Kidney (tissue), 14 donors: ENCODE data around the gene TRDMT1. TPM values are rescaled to one million over a fixed set of nuclear protein-coding genes. Genes with fewer than 3 reads are reported as not detected.

ENCODE experiments used
- DNase-seq, 5 donors: peaks; one replicate each; pipeline ENCODE4 v3.0.0-alpha.2; 2013 to 2020
- FAIRE-seq: peaks from 2 replicates; lab custom pipeline; 2012; peaks lifted over from hg19 to GRCh38; lab: Jason Lieb, UNC
- H3K27ac ChIP-seq, 2 donors: one replicate each; pipeline ENCODE4 v1.7.0; 2013; ENCODE audit warnings: low read depth in 2 of 2, low read length in 2 of 2, inconsistent platforms in 1 of 2
- H3K27me3 ChIP-seq: one replicate; pipeline ENCODE4 v1.7.1; 2013; ENCODE audit warnings: low read length, inconsistent platforms; ENCODE audit not compliant: control insufficient read depth, insufficient read depth
- H3K36me3 ChIP-seq, 3 donors: one replicate each; pipeline versions ENCODE4 v1.7.0 to v1.7.1; 2013; ENCODE audit warnings: low read length in 3 of 3, control low read depth in 1 of 3, inconsistent platforms in 1 of 3; ENCODE audit not compliant: insufficient read depth in 3 of 3, control insufficient read depth in 2 of 3
- H3K4me1 ChIP-seq, 3 donors: one replicate each; pipeline versions ENCODE4 v1.7.0 to v1.7.1; 2013; ENCODE audit warnings: low read length in 3 of 3, inconsistent platforms in 1 of 3, low read depth in 1 of 3; ENCODE audit not compliant: control insufficient read depth in 2 of 3, insufficient read depth in 2 of 3
- H3K4me3 ChIP-seq, 3 donors: one replicate each; pipeline versions ENCODE4 v1.7.0 to v1.8.1; 2013; ENCODE audit warnings: low read length in 3 of 3, control low read depth in 1 of 3, inconsistent platforms in 1 of 3
- H3K9ac ChIP-seq, 3 donors: one replicate each; pipeline versions ENCODE4 v1.7.0 to v1.7.1; 2013; ENCODE audit warnings: low read length in 3 of 3, control low read depth in 1 of 3, inconsistent platforms in 1 of 3
- H3K9me3 ChIP-seq, 3 donors: one replicate each; pipeline versions ENCODE4 v1.7.0 to v1.7.1; 2013; ENCODE audit warnings: low read length in 3 of 3, control low read depth in 1 of 3, inconsistent platforms in 1 of 3; ENCODE audit not compliant: control insufficient read depth in 2 of 3, insufficient read depth in 1 of 3
- CTCF ChIP-seq: IDR thresholded peaks from 3 replicates; pipeline ENCODE4 v1.5.1; 2012; ENCODE audit warnings: mild to moderate bottlenecking, moderate library complexity, borderline replicate concordance; ENCODE audit not compliant: insufficient read depth; ENCODE audit errors: extremely low read depth
- intact Hi-C: fragments of 100-400 bp; cut with DNase I; formaldehyde crosslinking; loops from one replicate; pipeline ENCODE4 v1.11.1; 2022
- polyA plus RNA-seq: library from polyadenylated mRNA; stranded (reverse); fragments of 350-450 nt; fragmentation: Illumina TruSeq; extraction: RNeasy Lipid Tissue Mini Kit (QIAGEN cat#74804); gene quantifications from one replicate; pipeline ENCODE4 v1.2.3, GENCODE V29; 2014; ENCODE audit warnings: low read depth, low replicate concordance; ENCODE audit not compliant: insufficient read depth
- total RNA-seq: library from RNA; stranded (reverse); fragmentation: NEBNext Ultra II Directional; extraction: Animal tissue kit (Norgen Biotek cat#: 25700); gene quantifications from one replicate; pipeline ENCODE4 v1.2.1, GENCODE V29; 2021
- donor health status: control.
- donor health status: control.
- donor health status: control.
- donor health status: control.
- donor health status: control.
- donor health status: DM: yes; HTN: yes; CAD: no.
- donor health status: Normal renal cell carcinoma (clear cell type).

Gene TRDMT1
- total and polyA plus RNA-seq, 2 donors from 2014 or later = 2.0 to 11.0 TPM

GRCh38 chr10:17216217-17216900 lies 14.9 kb upstream of the TRDMT1 start:
- DNase-seq = peak in 2 of 5 donors; percentile 37 to 58
- H3K9ac ChIP-seq = no peak overlapping the region
- H3K27me3 ChIP-seq = no peaks in the 10 kb centered on the region

GRCh38 chr10:17215782-17216122 lies 14.3 kb upstream of the TRDMT1 start:
- DNase-seq (no peak), FAIRE-seq (no peak)
- no peak for TF ChIP-seq CTCF
- H3K9me3 ChIP-seq = no peaks in the 10 kb centered on the region
- H3K36me3 ChIP-seq = no peaks in the 10 kb centered on the region
- H3K9ac ChIP-seq = no peak overlapping the region
- H3K4me1 ChIP-seq = no peaks in the 10 kb centered on the region
- intact Hi-C loops = no loop called here
- H3K4me3 ChIP-seq = no peak overlapping the region
- H3K27ac ChIP-seq = no peak overlapping the region
- no peaks in the 10 kb centered on the region for H3K27me3 ChIP-seq

More at GRCh38 chr10:17216217-17216900, 14.9 kb upstream of the TRDMT1 start:
- H3K9me3 ChIP-seq = no peaks in the 10 kb centered on the region
- H3K4me1 ChIP-seq = no peaks in the 10 kb centered on the region
- intact Hi-C loops = no loop called here
- H3K27ac ChIP-seq = peak overlapping the region; percentile 18 to 33
- peak; percentile 53 for FAIRE-seq
- no peaks in the 10 kb centered on the region for H3K36me3 ChIP-seq
- no peak overlapping the region for H3K4me3 ChIP-seq
- TF ChIP-seq CTCF = no peak

- DNase-seq (no peak), FAIRE-seq (no peak)
- no peaks in the 10 kb centered on the region for H3K4me1 ChIP-seq
- no peaks in the 10 kb centered on the region for H3K36me3 ChIP-seq
- peak overlapping the region in 1 of 2 donors; percentile 16 for H3K27ac ChIP-seq
- H3K9ac ChIP-seq = no peak overlapping the region
- no peak for TF ChIP-seq CTCF
- intact Hi-C loops = no loop called here
- no peaks in the 10 kb centered on the region for H3K9me3 ChIP-seq
- no peaks in the 10 kb centered on the region for H3K27me3 ChIP-seq
- H3K4me3 ChIP-seq = no peak overlapping the region
Measured at GRCh38 chr10:17214971-17215781, 13.7 kb upstream of the TRDMT1 start.
